ENCODE data around the gene SLC38A9. TPM values are rescaled to one million over a fixed set of nuclear protein-coding genes. Genes with fewer than 3 reads are reported as not detected.

Gene SLC38A9
- total and polyA plus RNA-seq, 2 of the 8 experiments (the other 6 are each of a cell fraction or from before 2014, with no cell fraction given) = 29.2 to 43.7 TPM

- no peak for TF ChIP-seq CHD7 (IDR thresholded peaks at IDR 0.05; ENCODE audit: insufficient replicate concordance, low read length)
- no peak for TF ChIP-seq SRF (IDR thresholded peaks at IDR 0.05; ENCODE audit: low read depth, low read length)
- no peak for TF ChIP-seq CREB1 (IDR thresholded peaks at IDR 0.05)
- TF ChIP-seq, protein P1, sequence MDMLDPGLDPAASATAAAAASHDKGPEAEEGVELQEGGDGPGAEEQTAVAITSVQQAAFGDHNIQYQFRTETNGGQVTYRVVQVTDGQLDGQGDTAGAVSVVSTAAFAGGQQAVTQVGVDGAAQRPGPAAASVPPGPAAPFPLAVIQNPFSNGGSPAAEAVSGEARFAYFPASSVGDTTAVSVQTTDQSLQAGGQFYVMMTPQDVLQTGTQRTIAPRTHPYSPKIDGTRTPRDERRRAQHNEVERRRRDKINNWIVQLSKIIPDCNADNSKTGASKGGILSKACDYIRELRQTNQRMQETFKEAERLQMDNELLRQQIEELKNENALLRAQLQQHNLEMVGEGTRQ (IDR thresholded peaks at IDR 0.05; ENCODE audit: low read length) = no peak
- no peak for TF ChIP-seq BRCA1 (IDR thresholded peaks at IDR 0.05; ENCODE audit: low read depth, low read length)
- TF ChIP-seq BACH1 (IDR thresholded peaks at IDR 0.05; ENCODE audit: low read length) = no peak
- no peak for TF ChIP-seq JUN (IDR thresholded peaks at IDR 0.05; ENCODE audit: low read depth, low read length)
Observed at GRCh38 chr5:55734658-55735057, 22.5 kb upstream of the SLC38A9 start (continued).

Measured in H1 (cell line).